GM18498 (cell line): ENCODE results near the gene IRX4.
"Not testable (repeated sequence)": the region's sequence is repeated elsewhere in the genome, so short reads cannot be mapped to it uniquely, and the experiment has no call there.

Source experiments
- ATAC-seq: cut with Tn5 transposase; IDR thresholded peaks from one replicate; pipeline ENCODE4 v1.9.1; 2021; ENCODE audit warnings: mild to moderate bottlenecking, moderate library complexity; ENCODE audit not compliant: unreplicated experiment

The IRX4 gene

GRCh38 chr5:1860949-1861348 lies 21.8 kb downstream of the IRX4 start:
- no peak for ATAC-seq

GRCh38 chr5:1860021-1860610 lies 22.6 kb downstream of the IRX4 start:
- ATAC-seq: no peak

- ATAC-seq: no peak
Observed at GRCh38 chr5:1859099-1859498, 23.6 kb downstream of the IRX4 start.

- no peak for ATAC-seq
Observed at GRCh38 chr5:1858436-1858835, 24.3 kb downstream of the IRX4 start.

- ATAC-seq: no peak
Observed at GRCh38 chr5:1857256-1857600, 25.5 kb downstream of the IRX4 start.

- ATAC-seq: no peak
Observed at GRCh38 chr5:1856596-1857255, 26.0 kb downstream of the IRX4 start.

- ATAC-seq: no peak
Observed at GRCh38 chr5:1855596-1855995, 27.1 kb downstream of the IRX4 start.

- no peak for ATAC-seq
Observed at GRCh38 chr5:1855075-1855474, 27.6 kb downstream of the IRX4 start.

GRCh38 chr5:1853531-1853930 lies 29.2 kb downstream of the IRX4 start:
- ATAC-seq: no peak

GRCh38 chr5:1852324-1852947 lies 30.3 kb downstream of the IRX4 start:
- ATAC-seq: no peak

GRCh38 chr5:1851290-1851934 lies 31.3 kb downstream of the IRX4 start:
- ATAC-seq: no peak

GRCh38 chr5:1850324-1851154 lies 32.2 kb downstream of the IRX4 start:
- ATAC-seq: no peak

GRCh38 chr5:1847611-1848010 lies 35.1 kb downstream of the IRX4 start:
- no peak for ATAC-seq

GRCh38 chr5:1847056-1847455 lies 35.7 kb downstream of the IRX4 start:
- ATAC-seq: no peak

GRCh38 chr5:1846583-1846982 lies 36.1 kb downstream of the IRX4 start:
- ATAC-seq: no peak

- ATAC-seq: no peak
Observed at GRCh38 chr5:1845696-1846095, 37.0 kb downstream of the IRX4 start.

GRCh38 chr5:1844708-1845436 lies 37.9 kb downstream of the IRX4 start:
- ATAC-seq: no peak

GRCh38 chr5:1843761-1844160 lies 39.0 kb downstream of the IRX4 start:
- ATAC-seq: not testable (repeated sequence)

- ATAC-seq: no peak
Observed at GRCh38 chr5:1842004-1842819, 40.5 kb downstream of the IRX4 start.
